HUES48 (cell line): ENCODE results near the gene ALPG.

Source experiments
- H3K27ac ChIP-seq: one replicate; pipeline ENCODE4 v1.7.0; 2013; ENCODE audit warnings: low read depth, low read length, inconsistent platforms
- H3K27me3 ChIP-seq: 2 replicates; pipeline ENCODE4 v1.6.1; 2013; ENCODE audit warnings: mild to moderate bottlenecking, low read length; ENCODE audit not compliant: control insufficient read depth, insufficient read depth
- H3K36me3 ChIP-seq: 2 replicates; pipeline ENCODE4 v1.6.1; 2013; ENCODE audit warnings: low read length; ENCODE audit not compliant: control insufficient read depth, insufficient read depth
- H3K4me1 ChIP-seq: 2 replicates; pipeline ENCODE4 v1.6.1; 2013; ENCODE audit warnings: mild to moderate bottlenecking, low read length; ENCODE audit not compliant: control insufficient read depth, insufficient read depth
- H3K4me3 ChIP-seq: 2 replicates; pipeline ENCODE4 v1.5.1; 2013; ENCODE audit warnings: mild to moderate bottlenecking, low read depth, low read length
- H3K9ac ChIP-seq: 2 replicates; pipeline ENCODE4 v1.6.1; 2013; ENCODE audit warnings: mild to moderate bottlenecking, low read depth, low read length, moderate library complexity
- H3K9me3 ChIP-seq: 2 replicates; pipeline ENCODE4 v1.6.1; 2013; ENCODE audit warnings: low read length; ENCODE audit not compliant: control insufficient read depth, insufficient read depth

ALPG gene

DNA sequence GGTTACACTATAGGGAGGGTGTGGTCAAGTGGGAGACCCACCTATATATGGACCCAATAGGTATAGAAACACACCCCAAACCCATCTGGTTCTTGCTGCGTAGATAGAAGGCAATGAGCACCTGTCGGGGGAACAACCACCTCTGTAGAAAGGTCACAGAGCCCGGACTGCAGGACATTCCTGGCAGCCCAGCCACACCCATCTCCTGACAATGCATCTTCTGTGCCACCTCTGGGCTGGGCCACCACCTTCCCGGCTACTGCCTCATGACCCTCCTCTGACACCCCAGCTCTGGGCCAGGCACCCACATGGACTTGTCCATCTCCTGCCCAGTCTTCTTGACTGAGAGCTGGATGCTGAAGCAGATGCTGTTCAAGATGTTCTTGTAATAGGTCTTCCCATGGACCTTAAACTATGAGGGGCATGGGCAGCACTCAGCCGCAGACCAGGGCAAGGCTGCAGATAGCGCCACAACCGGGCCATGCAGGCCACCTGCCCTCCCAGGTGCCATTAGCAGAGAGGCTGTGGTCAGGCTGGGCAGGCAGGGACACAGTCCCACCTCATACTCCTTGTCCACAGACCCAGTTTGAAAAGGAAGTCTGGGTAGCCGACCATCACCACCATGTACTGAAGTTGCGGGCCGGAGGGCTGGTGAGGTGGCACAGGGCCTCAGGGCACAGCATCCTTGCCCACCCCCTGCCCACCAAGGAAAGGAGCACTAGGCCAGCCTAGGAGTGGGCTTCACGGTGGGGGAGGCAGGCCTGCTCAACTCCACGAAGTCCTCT, 9.3 kb downstream of the ALPG start:
- Histone ChIP-seq H3K36me3 (peaks cover 49% of the 10 kb centered on the region), H3K4me3 (no peak overlapping the region), H3K9me3 (no peaks in the 10 kb centered on the region), H3K27ac (no peak overlapping the region), H3K27me3 (peaks cover 30% of the 10 kb centered on the region), H3K9ac (no peak overlapping the region), H3K4me1 (peaks cover 6% of the 10 kb centered on the region; the same call in 1 of the 2 replicates)

DNA sequence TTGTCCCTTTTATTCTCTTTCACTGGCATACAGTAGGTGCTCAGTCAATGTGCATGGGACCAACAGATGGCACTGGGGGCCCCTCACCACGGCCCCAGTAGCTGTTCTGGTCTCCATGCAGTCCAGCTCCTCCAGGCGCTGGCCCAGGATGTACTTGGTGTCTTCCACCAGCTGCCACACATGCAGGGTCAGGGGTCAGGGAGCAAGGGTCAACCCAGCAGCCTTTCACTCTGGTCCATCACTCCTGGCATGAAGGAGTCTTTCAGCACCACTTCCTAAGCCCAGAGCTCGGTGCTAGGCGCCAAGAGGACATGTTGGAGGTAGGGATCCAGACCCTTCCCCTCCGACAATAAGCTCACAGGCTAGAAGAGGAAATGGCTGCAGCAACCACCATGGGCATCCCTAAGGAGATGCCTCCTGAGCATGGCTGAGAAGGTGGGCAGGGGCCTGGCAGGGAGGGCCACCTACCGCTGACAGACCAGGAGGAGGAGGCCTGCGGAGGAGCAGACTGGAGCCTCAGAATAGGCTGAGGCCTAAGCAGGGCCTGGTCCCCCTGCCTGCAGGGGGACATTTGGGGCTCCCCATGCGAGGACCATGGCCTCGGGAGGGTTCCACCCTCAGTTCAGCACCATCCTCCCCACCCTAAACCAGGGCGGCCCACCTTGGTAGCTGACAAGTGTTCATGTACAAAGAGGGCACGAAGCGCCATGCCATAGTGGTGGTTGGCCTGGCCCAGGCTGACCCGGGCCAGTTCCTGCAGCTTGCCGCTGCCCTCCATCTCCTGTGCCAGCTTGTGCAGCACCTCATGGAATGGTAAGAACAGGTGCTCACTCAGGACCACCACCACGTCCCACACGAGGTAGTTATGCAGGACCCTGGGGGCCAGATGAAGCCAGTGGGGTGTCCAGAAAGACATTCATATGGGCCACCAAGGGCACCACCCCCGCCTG, 10.2 kb downstream of the ALPG start:
- H3K27ac ChIP-seq, result no peak overlapping the region
- peaks cover 13% of the 10 kb centered on the region for H3K4me1 ChIP-seq
- H3K36me3 ChIP-seq, result peaks cover 49% of the 10 kb centered on the region
- H3K4me3 ChIP-seq, result 0 out of 2 replicates have a peak overlapping the region, but pooled peaks have one; percentile 4
- H3K27me3 ChIP-seq, result peaks cover 39% of the 10 kb centered on the region
- H3K9me3 ChIP-seq, result no peaks in the 10 kb centered on the region
- no peak overlapping the region for H3K9ac ChIP-seq

DNA sequence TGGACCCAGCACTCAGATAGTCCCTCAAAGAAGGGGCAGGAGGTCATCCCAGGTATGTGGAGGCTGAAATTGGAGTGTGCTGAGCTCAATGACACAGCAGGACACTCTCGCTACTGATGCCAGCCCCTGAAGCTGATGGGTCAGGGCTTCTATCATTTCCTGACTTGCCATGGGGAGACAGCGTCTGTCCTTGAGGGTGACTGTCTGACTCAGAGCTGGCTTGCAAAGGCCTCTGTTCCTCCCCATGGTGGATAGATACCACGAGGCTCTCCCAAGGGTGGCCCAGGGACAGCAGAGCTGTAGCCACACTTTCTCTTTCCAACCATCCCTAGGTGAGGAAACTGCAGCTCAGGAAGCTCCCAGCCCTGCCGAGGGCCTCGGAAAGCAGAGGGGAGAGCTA, 10.8 kb downstream of the ALPG start:
- Histone ChIP-seq H3K4me1 (peaks cover 19% of the 10 kb centered on the region), H3K9me3 (no peaks in the 10 kb centered on the region; the same call in 1 of the 2 replicates), H3K36me3 (peaks cover 49% of the 10 kb centered on the region), H3K27me3 (peaks cover 46% of the 10 kb centered on the region), H3K9ac (no peak overlapping the region), H3K27ac (no peak overlapping the region), H3K4me3 (0 out of 2 replicates have a peak overlapping the region, but pooled peaks have one; percentile 4)

GRCh38 chr2:232418056-232418455, 11.4 kb downstream of the ALPG start:
- H3K36me3 ChIP-seq, result peaks cover 45% of the 10 kb centered on the region
- H3K4me3 ChIP-seq, result peak overlapping the region; percentile 86
- H3K27me3 ChIP-seq, result peaks cover 46% of the 10 kb centered on the region
- H3K9ac ChIP-seq, result peak overlapping the region; percentile 90; the same call in 1 of the 2 replicates
- no peak overlapping the region for H3K27ac ChIP-seq
- H3K9me3 ChIP-seq, result no peaks in the 10 kb centered on the region; the same call in 1 of the 2 replicates
- peaks cover 23% of the 10 kb centered on the region for H3K4me1 ChIP-seq

DNA sequence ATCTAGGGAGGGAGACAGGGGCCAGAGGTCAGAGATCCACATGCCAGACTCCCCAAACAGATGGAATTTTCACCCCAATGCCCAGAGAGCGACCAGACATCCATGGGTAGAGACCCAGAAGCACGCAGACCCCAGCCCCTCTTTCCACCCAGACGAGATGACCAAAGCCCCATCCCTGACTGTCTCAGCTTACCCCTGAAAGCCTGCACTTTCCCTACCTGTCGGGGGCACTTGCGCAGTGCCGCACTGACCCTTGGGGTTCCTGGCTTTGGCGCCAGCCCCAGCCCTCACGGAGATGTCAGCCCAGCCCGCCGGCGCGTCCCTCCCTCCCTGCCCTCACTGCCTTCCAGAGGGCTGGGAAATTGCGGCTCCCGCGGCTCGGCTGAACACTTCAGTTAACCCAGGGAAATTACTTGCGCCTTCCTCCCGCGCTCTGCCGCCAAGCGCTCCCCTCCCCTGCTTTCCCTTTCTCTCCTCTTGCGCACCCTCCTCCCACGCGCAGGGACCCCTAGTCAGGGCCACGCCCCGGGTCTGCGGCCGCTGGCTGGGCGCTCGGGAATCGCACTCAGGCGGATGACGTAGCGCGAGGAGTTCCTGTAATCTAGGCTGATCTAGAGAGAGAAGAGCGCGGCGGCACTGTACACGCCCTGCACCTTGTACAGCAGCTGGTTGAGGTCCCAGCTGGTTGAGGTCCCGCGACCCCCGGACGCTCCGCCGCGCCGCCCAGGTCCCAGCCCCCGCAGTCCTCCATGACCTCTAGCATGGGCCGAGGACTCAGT, 12.0 kb downstream of the ALPG start:
- Histone ChIP-seq H3K4me1 (peaks cover 24% of the 10 kb centered on the region), H3K27me3 (peaks cover 46% of the 10 kb centered on the region), H3K9ac (peak overlapping the region; percentile 90), H3K9me3 (no peaks in the 10 kb centered on the region; the same call in 1 of the 2 replicates), H3K27ac (no peak overlapping the region), H3K4me3 (peak overlapping the region; percentile 86), H3K36me3 (peaks cover 45% of the 10 kb centered on the region)

DNA sequence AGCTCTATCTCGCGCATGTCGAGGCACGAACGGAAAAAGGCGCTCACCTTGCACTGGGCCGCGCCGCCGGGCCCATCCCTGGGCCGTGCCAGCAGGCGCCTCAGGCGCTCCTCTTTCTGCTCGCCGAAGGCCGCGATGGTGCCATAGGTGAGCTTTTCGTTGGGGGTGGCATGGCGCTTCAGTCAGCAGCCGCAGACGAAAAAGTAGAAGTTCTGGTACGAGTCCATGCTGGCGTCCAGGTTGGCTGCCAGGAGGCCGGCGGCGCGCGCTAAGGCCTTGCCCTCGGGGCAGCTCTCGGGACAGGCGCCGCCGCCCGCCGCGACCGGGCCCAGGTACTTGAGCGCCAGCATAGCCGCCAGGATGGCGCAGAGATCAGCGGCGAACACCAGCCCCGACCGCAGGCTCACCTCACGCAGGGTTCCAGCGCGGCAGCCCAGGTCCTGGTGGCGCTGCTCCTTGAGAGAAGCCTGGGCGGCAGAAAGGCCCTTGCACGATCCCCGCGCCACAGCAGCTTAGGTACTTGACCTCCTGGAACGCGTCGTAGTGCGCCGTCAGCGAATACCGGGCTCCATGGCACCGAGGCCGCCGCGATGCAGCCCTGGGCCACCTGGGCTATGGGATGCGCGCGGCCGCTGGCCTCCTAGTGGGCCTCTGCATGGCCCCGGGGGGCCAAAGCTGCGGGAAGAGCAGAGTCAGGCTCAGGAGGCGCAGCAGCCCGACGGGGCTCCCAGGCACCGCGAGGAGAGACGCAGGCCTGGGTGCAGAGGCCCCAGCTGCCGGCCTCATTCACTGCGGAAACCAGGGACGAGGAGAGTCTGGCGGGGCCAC, 12.8 kb downstream of the ALPG start:
- peaks cover 46% of the 10 kb centered on the region for H3K27me3 ChIP-seq
- no peaks in the 10 kb centered on the region; the same call in 1 of the 2 replicates for H3K9me3 ChIP-seq
- no peak overlapping the region for H3K27ac ChIP-seq
- H3K9ac ChIP-seq, result peak overlapping the region; percentile 90
- peak overlapping the region; percentile 86 for H3K4me3 ChIP-seq
- H3K36me3 ChIP-seq, result peaks cover 45% of the 10 kb centered on the region
- peaks cover 32% of the 10 kb centered on the region for H3K4me1 ChIP-seq

GRCh38 chr2:232420073-232420454, 13.4 kb downstream of the ALPG start:
- peak overlapping the region; percentile 86 for H3K4me3 ChIP-seq
- H3K27me3 ChIP-seq, result peaks cover 46% of the 10 kb centered on the region
- peaks cover 38% of the 10 kb centered on the region for H3K4me1 ChIP-seq
- H3K9me3 ChIP-seq, result no peaks in the 10 kb centered on the region; the same call in 1 of the 2 replicates
- peak overlapping the region; percentile 90 for H3K9ac ChIP-seq
- H3K27ac ChIP-seq, result peak overlapping the region; percentile 12
- peaks cover 45% of the 10 kb centered on the region for H3K36me3 ChIP-seq

- Histone ChIP-seq H3K4me1 (peaks cover 43% of the 10 kb centered on the region), H3K27me3 (peaks cover 46% of the 10 kb centered on the region), H3K9me3 (no peaks in the 10 kb centered on the region; the same call in 1 of the 2 replicates), H3K36me3 (peaks cover 40% of the 10 kb centered on the region), H3K27ac (peak overlapping the region; percentile 12), H3K9ac (peak overlapping the region; percentile 90), H3K4me3 (peak overlapping the region; percentile 86)
Measured at GRCh38 chr2:232420463-232421188, 14.0 kb downstream of the ALPG start.

DNA sequence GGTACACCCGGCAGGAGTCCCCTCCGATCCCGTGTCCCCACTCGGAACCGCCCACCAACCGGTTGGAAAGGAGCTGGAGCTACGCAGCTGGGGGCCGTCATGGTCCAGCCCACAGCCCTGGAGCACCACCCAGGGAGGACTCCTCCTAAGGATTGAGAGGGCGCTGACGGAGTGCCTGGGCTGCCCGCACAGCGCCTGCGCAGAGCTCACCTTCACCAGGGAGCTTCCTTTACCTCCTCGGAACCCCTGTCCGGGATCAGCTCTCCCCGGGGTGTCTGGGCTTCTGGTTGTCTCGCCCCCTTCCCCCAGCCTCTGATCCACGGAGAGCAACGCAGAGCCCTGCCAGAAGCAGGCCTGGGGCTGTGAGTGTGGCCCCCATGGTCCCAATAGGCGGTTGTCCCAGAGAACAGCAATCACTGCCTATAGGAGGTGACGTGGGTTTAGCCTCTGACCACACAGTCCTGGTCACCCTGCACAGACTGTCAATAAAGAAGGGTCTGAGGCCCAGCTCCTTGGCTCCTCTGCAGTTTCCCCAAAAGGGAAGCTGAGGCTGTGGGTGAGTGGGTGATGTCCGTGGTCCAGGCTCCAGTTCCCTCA, 14.6 kb downstream of the ALPG start:
- peaks cover 46% of the 10 kb centered on the region for H3K27me3 ChIP-seq
- peaks cover 33% of the 10 kb centered on the region for H3K36me3 ChIP-seq
- H3K9me3 ChIP-seq, result no peaks in the 10 kb centered on the region; the same call in 1 of the 2 replicates
- peaks cover 50% of the 10 kb centered on the region for H3K4me1 ChIP-seq
- H3K9ac ChIP-seq, result peak overlapping the region; percentile 90; the same call in 1 of the 2 replicates
- peak overlapping the region; percentile 86 for H3K4me3 ChIP-seq
- H3K27ac ChIP-seq, result no peak overlapping the region
